A172 (cell line): ENCODE data around the gene SLC9A7. TPM values are rescaled to one million over a fixed set of nuclear protein-coding genes. Genes with fewer than 3 reads are reported as not detected.
"Not testable (repeated sequence)": the region's sequence is repeated elsewhere in the genome, so short reads cannot be mapped to it uniquely, and the experiment has no call there.

Source experiments
- DNase-seq: peaks from one replicate; pipeline ENCODE4 v3.0.0-alpha.2; 2015; ENCODE audit warnings: low spot score
- total RNA-seq: library from RNA; depleted of rRNA; stranded (reverse); fragments of >200 nt; shearing (Covaris generic); gene quantifications from 2 replicates; pipeline ENCODE4 v1.2.3, GENCODE V29; 2014; rRNA removed

SLC9A7 gene
- 9.7 and 11.3 TPM in 2 replicates for total RNA-seq

GRCh38 chrX:46758956-46759644 is at the start of gene SLC9A7:
Gene SLC9A7, minus strand, starts transcription at chrX:46759118. Its CDS starts 89 bp downstream, at chrX:46759029.
- DNase-seq = peak; percentile 58

- no peak for DNase-seq
Observed at GRCh38 chrX:46805270-46805669, 46.4 kb upstream of the SLC9A7 start.

GRCh38 chrX:46803140-46803539 is 44.2 kb upstream of the SLC9A7 start:
- no peak for DNase-seq

- peak; percentile 77 for DNase-seq
Observed at GRCh38 chrX:46796574-46797191, 37.8 kb upstream of the SLC9A7 start.

GRCh38 chrX:46793386-46794143 is 34.6 kb upstream of the SLC9A7 start:
- no peak for DNase-seq

- no peak for DNase-seq
Observed at GRCh38 chrX:46792810-46793188, 33.9 kb upstream of the SLC9A7 start.

- DNase-seq = peak; percentile 90
Observed at GRCh38 chrX:46791927-46792809, 33.2 kb upstream of the SLC9A7 start.

GRCh38 chrX:46788902-46789301 is 30.0 kb upstream of the SLC9A7 start:
- DNase-seq = peak; percentile 22

GRCh38 chrX:46784437-46784836 is 25.5 kb upstream of the SLC9A7 start:
- DNase-seq = not testable (repeated sequence)

GRCh38 chrX:46782034-46782433 is 23.1 kb upstream of the SLC9A7 start:
- DNase-seq = no peak

GRCh38 chrX:46777971-46778810 is 19.3 kb upstream of the SLC9A7 start:
- DNase-seq = peak; percentile 52

- peak; percentile 83 for DNase-seq
Observed at GRCh38 chrX:46770817-46771163, 11.9 kb upstream of the SLC9A7 start.

GRCh38 chrX:46770000-46770816 is 11.3 kb upstream of the SLC9A7 start:
- peak; percentile 27 for DNase-seq

- DNase-seq = no peak
Observed at GRCh38 chrX:46762963-46763362, 4.0 kb upstream of the SLC9A7 start.

GRCh38 chrX:46759645-46759974 is 692 bp upstream of the SLC9A7 start:
- DNase-seq = peak; percentile 31

- DNase-seq = no peak
Observed at GRCh38 chrX:46758163-46758955, 559 bp downstream of the SLC9A7 start.

- peak; percentile 29 for DNase-seq
Observed at GRCh38 chrX:46757593-46757992, 1.3 kb downstream of the SLC9A7 start.

GRCh38 chrX:46757052-46757451 is 1.9 kb downstream of the SLC9A7 start:
- no peak for DNase-seq

GRCh38 chrX:46755671-46756070 is 3.2 kb downstream of the SLC9A7 start:
- DNase-seq = no peak
